ENCODE results near the gene ICA1. TPM values are rescaled to one million over a fixed set of nuclear protein-coding genes. Genes with fewer than 3 reads are reported as not detected.
"Not testable (repeated sequence)": the region's sequence is repeated elsewhere in the genome, so short reads cannot be mapped to it uniquely, and the experiment has no call there.

The ICA1 gene
- total RNA-seq, 1 experiment from 2014 or later: 0.98 TPM

- DNase-seq (ENCODE audit: low read depth): no peak
These were observed 10.0 kb upstream of the ICA1 start for GRCh38 chr7:8271960-8272359.

DNA sequence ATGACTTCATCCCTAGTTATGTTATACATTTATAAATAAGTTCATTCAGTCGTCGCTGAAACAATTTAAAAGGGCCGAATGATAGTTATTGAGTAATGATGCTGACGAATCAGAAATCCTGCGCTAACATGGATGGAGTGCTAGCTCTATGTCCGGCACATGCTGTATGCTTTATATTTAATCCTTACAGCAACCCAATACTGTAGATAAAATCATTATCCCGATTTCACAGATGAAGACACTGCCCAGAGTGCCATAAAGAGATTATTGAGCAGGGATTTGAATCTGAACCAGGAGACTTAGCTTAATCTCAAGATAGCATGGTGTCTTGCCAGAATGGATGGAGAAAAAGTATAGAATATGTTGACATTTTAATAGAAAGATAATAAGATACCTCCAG, 1.1 kb upstream of the ICA1 start:
- no peak for DNase-seq (ENCODE audit: low read depth)

DNA sequence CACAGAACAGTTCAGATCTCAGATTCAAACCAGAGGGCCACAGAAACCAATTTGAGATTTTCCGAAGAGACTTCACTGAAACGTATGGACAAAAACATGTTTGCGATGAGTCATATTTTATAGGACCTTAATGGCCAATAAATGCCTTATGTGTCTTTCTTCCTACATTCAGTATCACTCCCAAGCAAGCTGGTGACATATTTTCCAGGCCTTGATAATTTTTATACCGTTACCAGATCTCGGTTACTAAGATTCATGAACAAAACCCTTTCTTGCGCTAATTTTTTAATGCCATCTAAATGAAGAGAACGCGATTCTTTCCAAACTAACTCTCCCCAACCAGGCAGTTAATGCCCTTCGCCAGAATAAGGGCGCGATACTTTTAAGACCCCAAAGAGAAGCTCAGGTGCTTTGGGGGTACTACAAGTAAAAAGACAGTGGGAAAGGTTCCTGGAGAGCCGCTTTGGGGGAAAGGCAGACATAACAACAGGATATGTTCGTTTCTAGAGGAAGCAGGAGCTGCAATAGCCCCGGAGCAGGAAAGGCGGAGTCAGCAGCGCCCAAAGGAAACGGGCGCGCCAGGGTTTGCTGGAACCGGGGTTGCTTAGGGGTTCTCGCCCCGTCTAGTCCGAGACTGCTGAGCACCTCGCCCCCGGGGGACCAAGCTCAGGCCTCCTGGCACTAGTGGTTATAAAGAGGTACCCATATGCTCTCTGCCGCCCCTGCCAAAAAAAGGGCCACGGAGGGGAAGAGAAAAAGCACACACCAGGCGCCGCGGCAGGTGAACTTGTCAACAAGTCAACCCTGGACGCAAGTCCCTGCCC, 884 bp downstream of the ICA1 start:
- DNase-seq (ENCODE audit: low read depth): no peak

- DNase-seq (ENCODE audit: low read depth): no peak
These were observed 2.3 kb downstream of the ICA1 start for GRCh38 chr7:8259586-8260222.

- DNase-seq (ENCODE audit: low read depth): no peak
These were observed 3.2 kb downstream of the ICA1 start for GRCh38 chr7:8258734-8259133.

DNA sequence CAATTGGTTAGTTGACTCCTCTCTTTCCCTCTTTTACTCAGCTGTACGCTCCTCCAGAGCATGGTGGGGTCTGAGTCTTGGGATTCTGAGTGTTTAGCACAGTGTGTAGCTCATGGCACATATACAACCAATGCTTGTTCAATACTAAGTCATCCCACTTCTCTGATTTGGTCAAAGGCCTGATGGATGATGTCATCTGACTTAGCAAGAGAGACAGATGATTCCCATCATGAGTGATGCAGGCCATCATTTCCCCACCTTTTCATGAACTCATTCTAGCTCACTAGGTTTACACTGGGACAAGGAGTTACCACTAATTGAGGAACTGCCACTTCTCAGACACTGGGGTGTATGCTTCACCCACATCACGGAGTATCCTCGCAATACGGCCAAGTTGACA, 3.8 kb downstream of the ICA1 start:
- no peak for DNase-seq (ENCODE audit: low read depth)

DNA sequence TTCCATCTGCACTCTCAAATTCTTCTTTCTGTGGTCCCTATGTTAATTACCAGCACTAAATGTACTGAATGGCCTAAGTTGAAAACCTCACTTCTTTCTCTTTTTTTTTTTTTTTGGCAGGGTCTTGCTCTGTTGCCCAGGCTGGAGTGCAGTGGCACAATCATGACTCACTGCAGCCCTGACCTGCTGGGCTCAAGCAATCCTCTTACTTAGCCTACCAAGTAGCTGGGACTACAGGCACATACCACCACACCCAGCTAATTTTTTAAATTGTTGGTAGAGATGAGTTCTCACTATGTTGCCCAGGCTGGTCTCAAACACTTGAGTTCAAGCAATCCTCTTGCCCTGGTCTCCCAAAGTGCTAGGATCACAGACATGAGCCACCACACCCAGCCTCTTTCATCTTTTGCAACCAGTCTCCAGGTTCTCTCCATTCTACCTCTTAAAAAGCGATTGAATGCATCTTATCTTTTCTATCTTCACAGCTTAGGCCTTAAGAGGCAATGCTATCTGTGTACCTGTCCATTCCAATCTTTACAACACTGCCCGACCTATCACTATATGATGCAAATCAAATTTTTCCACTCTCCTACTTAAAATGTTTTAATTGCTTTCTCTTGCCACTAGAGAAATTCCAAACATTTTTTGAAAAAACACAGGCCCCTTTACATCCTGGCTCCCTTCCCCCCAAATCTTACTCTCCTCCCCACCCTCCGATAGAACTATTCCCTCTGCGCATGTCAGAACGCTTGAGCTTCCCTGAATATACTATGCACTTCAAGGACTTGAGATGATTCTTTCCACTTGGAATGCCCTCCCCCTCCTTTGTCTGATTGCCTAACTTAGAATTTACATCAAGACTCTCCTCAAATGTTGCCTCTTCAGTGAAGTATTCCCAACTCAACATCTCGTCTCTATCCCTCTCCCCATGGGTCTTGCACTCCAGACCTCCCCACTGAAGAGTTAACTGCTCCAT, 6.0 kb downstream of the ICA1 start:
- no peak for DNase-seq (ENCODE audit: low read depth)

- DNase-seq (ENCODE audit: low read depth): no peak
These were observed 7.3 kb downstream of the ICA1 start for GRCh38 chr7:8254667-8255066.

GRCh38 chr7:8254215-8254614, 7.8 kb downstream of the ICA1 start:
- no peak for DNase-seq (ENCODE audit: low read depth)

- DNase-seq (ENCODE audit: low read depth): no peak
These were observed 10.8 kb downstream of the ICA1 start for GRCh38 chr7:8251195-8251594.

GRCh38 chr7:8250547-8250946, 11.4 kb downstream of the ICA1 start:
- DNase-seq (ENCODE audit: low read depth): no peak

DNA sequence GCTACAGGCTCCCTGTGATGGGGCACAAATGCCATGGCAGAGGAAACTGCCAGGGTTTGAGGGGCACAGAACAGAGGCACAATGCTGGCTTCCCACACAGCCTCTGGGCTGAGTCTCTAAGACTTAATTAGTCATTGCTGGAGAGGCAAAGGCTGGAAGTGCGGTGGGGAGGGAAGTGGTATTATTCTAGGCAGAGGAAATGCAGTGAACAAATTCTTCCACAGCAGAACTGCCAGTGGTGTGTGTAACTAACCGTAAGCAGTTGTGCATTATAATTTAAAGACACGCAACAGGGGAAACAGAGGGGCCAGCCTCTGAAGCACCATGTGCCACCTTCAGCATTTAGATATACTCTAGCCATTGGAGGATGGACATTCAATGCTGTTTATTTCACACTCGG, 12.8 kb downstream of the ICA1 start:
- DNase-seq (ENCODE audit: low read depth): peak; percentile 26

- DNase-seq (ENCODE audit: low read depth): no peak
These were observed 15.9 kb downstream of the ICA1 start for GRCh38 chr7:8246020-8246419.

GRCh38 chr7:8245032-8245431, 16.9 kb downstream of the ICA1 start:
- DNase-seq (ENCODE audit: low read depth): not testable (repeated sequence)

GRCh38 chr7:8243059-8243458, 18.9 kb downstream of the ICA1 start:
- not testable (repeated sequence) for DNase-seq (ENCODE audit: low read depth)

- DNase-seq (ENCODE audit: low read depth): not testable (repeated sequence)
These were observed 22.1 kb downstream of the ICA1 start for GRCh38 chr7:8239702-8240362.

- DNase-seq (ENCODE audit: low read depth): no peak
These were observed 25.1 kb downstream of the ICA1 start for GRCh38 chr7:8236780-8237407.

DNA sequence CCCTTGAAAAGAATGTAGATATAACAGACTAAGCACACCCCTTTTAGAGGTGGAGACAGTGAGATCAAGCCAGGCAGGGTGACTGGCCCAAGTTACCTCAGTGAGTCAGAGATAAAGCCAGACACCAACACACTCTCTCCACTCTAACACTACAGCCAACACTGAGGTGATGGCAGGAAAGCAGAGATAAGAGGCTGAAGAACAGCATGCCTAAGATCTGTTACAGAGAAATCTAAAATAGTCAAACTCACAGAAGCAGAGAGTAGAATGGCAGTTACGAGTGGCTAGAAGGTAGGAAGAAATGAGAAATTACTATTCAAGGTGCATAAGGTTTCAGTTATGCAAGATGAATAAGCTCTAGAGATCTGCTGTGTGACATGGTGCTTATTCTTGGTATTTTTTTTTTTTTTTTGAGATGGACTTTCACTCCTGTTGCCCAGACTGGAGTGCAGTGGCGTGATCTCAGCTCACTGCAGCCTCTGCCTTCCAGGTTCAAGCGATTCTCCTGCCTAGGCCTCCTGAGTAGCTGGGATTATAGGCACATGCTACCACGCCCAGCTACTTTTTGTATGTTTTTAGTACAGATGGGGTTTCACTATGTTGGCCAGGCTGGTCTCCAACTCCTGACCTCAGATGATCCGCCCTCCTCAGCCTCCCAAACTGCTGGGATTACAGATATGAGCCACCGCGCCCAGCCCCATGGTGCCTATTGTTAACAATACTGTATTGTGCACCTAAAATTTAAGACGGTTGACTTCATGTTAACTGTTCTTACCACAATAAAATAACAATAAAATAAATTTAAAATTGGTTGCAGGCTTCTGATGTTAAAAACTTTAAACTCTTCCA, 28.7 kb downstream of the ICA1 start:
- DNase-seq (ENCODE audit: low read depth): peak; percentile 37

DNA sequence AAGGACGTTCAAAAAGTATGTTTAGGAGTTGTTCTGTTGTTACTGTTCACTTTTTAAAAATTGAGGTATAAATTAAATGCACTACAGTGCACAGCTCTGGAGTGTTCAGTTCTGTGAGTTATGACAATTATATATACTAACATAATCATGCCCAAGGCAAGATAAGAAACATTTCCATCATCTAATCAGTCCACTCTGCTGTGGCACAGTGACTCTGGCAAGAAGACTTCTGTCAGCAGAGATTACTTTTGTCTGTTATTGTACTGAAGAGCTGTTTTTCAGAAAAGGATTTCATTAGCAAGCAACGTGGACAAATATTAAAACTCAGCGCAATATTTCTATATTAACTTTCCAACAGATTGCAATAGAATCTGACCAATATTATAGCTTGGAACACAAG, 32.0 kb downstream of the ICA1 start:
- DNase-seq (ENCODE audit: low read depth): no peak

All from HT1080 (cell line).